BLaER1 treated with 17β-estradiol and CSF1 and Interleukin-3, amounts not matched to agents 10 nM and 100 nM (cell line): ENCODE results near the gene RGS6.
A peak's percentile ranks its signal among the peaks of the same experiment; 100 is the strongest.

Experiments used
- H3K27ac ChIP-seq, 11 experiments: shearing (Covaris generic); formaldehyde crosslinking; 2 replicates each; pipeline ENCODE4 v1.8.1; 2022
- H3K27me3 ChIP-seq, 11 experiments: shearing (Covaris generic); formaldehyde crosslinking; 2 replicates each; pipeline ENCODE4 v1.8.1; 2022
- H3K36me3 ChIP-seq, 11 experiments: shearing (Covaris generic); formaldehyde crosslinking; 2 replicates each; pipeline ENCODE4 v1.8.1; 2022
- H3K4me1 ChIP-seq, 10 experiments: shearing (Covaris generic); formaldehyde crosslinking; 2 replicates each; pipeline ENCODE4 v1.8.1; 2022
- H3K4me2 ChIP-seq, 11 experiments: shearing (Covaris generic); formaldehyde crosslinking; 2 replicates each; pipeline ENCODE4 v1.8.1; 2022
- H3K4me3 ChIP-seq, 10 experiments: shearing (Covaris generic); formaldehyde crosslinking; 2 replicates each; pipeline ENCODE4 v1.8.1; 2022
- H3K9ac ChIP-seq, 11 experiments: shearing (Covaris generic); formaldehyde crosslinking; 2 replicates each; pipeline ENCODE4 v1.8.1; 2022
- H3K9me3 ChIP-seq, 11 experiments: shearing (Covaris generic); formaldehyde crosslinking; replicated peaks in 1 of 11; 2 replicates each; pipeline ENCODE4 v1.8.1; 2022
- H4K20me1 ChIP-seq, 11 experiments: shearing (Covaris generic); formaldehyde crosslinking; 2 replicates each; pipeline ENCODE4 v1.8.1; 2022
- Cebpa-rat ChIP-seq, 11 experiments: shearing (Covaris generic); IDR thresholded peaks; 2 replicates each; pipeline ENCODE4 v1.8.1; 2022

RGS6 gene

DNA sequence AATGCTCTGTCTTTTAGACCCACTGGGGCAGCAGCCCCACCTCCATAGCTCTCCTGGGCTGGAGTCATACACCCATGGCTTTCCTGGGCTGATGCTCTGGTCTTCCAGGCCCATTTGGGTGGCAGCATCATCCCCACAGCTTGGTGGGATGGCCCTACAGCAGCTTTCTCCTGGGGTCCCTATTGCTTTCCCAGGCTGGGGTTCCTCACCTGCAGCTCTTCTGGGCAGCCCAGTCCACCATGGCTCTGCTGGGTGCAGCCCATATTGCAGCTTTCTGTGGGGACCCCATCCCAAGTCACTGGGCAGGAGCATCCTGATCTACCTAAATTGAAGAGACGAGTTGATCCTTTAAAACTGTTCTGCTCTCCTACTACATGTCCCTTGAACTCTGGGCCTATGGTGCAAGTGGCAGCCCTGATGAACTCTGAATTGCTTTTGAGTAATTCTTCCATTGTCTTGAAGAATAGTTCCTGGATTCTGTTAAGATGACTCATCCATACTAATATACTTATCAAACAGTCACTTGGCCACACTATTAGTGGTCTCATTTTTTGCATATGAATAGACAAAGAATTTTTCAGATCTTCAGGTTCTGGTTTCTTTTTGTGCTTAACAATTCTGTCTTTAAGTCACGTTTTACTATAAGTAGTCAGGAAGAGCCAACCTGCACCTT, 571.6 kb downstream of the RGS6 start:
- Histone ChIP-seq H3K9me3 (peaks cover 4 to 22% (median 14%) of the 10 kb centered on the region in 11 experiments; a peak in 15 of 22 replicates), H3K36me3 (no peaks in the 10 kb centered on the region), H3K9ac (no peak overlapping the region), H3K4me2 (no peak overlapping the region), H3K4me3 (no peak overlapping the region), H4K20me1 (no peaks in the 10 kb centered on the region), H3K27ac (no peak overlapping the region), H3K4me1 (peaks cover 0 to 9% (median 0%) of the 10 kb centered on the region in 10 experiments; a peak in 1 of 20 replicates), H3K27me3 (no peaks in the 10 kb centered on the region)
- TF ChIP-seq Cebpa-rat (IDR thresholded peaks at IDR 0.05) = no peak

DNA sequence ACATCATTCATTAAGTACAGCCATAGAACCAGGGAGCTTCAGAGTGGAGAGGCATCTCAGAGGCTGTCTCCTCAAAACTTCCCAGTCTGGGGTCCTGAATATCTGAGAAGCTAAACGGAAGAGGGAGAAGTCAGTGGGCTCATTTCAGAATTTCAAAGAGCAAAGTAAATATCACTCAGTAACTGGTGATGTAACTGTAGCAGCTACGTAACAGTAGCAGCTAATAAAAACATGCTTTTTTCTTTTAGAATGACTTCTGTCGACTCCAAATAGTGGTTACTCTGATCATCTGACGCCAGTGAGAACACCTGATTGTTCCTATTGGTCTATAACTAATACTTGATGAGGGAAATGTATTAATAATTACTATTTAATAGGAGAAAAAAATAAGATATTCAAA, 578.3 kb downstream of the RGS6 start:
- Histone ChIP-seq H4K20me1 (0 out of 22 replicates have a peak, but pooled peaks cover 0 to 6% (median 0%) of the 10 kb centered on the region in 11 experiments), H3K36me3 (no peaks in the 10 kb centered on the region)
- no peak for TF ChIP-seq Cebpa-rat (IDR thresholded peaks at IDR 0.05)

DNA sequence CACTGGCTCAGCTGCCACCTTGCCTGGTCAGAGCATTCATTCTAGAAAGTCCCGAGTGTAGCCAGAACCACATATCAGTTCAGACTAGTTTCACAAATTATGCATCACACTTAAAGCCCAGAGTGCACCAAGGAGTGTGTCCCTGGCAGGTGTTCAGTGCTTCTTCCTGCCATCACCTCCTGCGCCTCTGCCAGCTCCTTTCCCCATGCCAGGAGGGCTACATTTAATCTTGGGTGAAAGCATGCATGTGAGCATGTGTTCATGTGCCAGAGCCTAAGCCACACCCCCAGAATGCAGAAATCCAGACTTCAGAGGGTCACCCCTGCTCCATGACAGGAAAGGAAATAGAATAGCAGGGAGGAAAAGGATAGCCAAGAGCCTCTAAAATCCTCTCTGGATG, 580.1 kb downstream of the RGS6 start:
- H3K4me2 ChIP-seq = no peak overlapping the region
- H3K9me3 ChIP-seq = no peaks in the 10 kb centered on the region
- no peak overlapping the region for H3K27ac ChIP-seq
- H3K36me3 ChIP-seq = no peaks in the 10 kb centered on the region
- H4K20me1 ChIP-seq = 0 out of 22 replicates have a peak, but pooled peaks cover 0 to 6% (median 0%) of the 10 kb centered on the region in 11 experiments
- no peak for TF ChIP-seq Cebpa-rat (IDR thresholded peaks at IDR 0.05)
- H3K4me3 ChIP-seq = no peak overlapping the region
- peaks cover 13 to 27% (median 17%) of the 10 kb centered on the region in 10 experiments for H3K4me1 ChIP-seq
- H3K27me3 ChIP-seq = no peaks in the 10 kb centered on the region
- no peak overlapping the region for H3K9ac ChIP-seq

More for the DNA sequence above, 578.3 kb downstream of the RGS6 start:
- H3K27ac ChIP-seq = no peak overlapping the region
- H3K27me3 ChIP-seq = no peaks in the 10 kb centered on the region
- H3K9ac ChIP-seq = no peak overlapping the region
- H3K4me2 ChIP-seq = no peak overlapping the region
- peaks cover 9 to 22% (median 14%) of the 10 kb centered on the region in 10 experiments for H3K4me1 ChIP-seq
- no peak overlapping the region for H3K4me3 ChIP-seq
- H3K9me3 ChIP-seq = no peaks in the 10 kb centered on the region

DNA sequence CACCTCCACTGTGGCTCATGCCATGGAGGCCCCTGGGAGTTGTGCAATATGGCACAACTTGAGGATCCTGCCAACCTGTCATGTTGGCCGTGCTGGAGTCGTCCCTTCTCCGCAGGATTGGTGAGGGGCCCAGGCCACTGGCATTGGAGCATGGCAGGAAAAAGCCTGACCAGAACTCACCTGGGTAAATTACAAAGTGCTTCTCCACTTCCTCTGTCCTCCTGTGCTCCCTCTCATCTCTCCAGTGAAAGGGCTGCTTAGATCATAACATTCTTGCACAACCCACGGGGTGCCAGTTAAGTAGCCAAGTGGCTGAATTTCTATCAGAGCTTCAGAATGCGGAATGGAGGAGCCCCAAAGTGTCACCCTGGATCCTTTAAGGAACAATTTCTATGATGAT, 580.7 kb downstream of the RGS6 start:
- Histone ChIP-seq H4K20me1 (0 out of 22 replicates have a peak, but pooled peaks cover 0 to 6% (median 0%) of the 10 kb centered on the region in 11 experiments), H3K9ac (no peak overlapping the region), H3K4me3 (no peak overlapping the region), H3K36me3 (no peaks in the 10 kb centered on the region), H3K4me2 (no peak overlapping the region), H3K9me3 (no peaks in the 10 kb centered on the region), H3K27me3 (no peaks in the 10 kb centered on the region), H3K27ac (no peak overlapping the region), H3K4me1 (peaks cover 19 to 33% (median 24%) of the 10 kb centered on the region in 10 experiments)
- TF ChIP-seq Cebpa-rat (IDR thresholded peaks at IDR 0.05) = peak in 1 of 11 experiments; percentile 15; a peak in 1 of 22 replicates

DNA sequence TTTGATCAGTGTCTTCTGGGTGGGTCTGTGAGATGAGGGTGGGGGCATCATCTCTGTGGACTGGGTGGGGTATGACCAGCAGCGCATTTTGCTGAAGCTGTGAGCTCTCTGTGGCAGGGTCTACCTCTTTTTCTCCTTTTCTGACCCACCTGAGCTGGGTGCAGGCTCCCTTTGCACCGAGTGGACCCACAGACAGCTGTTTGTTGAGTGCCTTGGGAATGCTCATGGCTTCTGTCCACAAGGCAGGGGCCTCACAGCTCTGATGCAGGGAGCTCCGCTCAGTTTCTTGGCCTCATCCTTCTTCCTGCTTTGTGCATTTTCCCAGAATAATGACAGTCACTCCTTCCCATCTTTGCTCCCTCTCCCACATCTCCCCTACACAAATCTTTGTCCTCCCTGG, 581.1 kb downstream of the RGS6 start:
- H3K4me2 ChIP-seq = peak overlapping the region in 5 of 11 experiments; percentile 63 to 79 (median 72); a peak in 5 of 22 replicates
- no peak for TF ChIP-seq Cebpa-rat (IDR thresholded peaks at IDR 0.05)
- H3K9me3 ChIP-seq = no peaks in the 10 kb centered on the region
- H3K4me1 ChIP-seq = peaks cover 24 to 37% (median 28%) of the 10 kb centered on the region in 10 experiments
- no peak overlapping the region for H3K4me3 ChIP-seq
- H4K20me1 ChIP-seq = 0 out of 22 replicates have a peak, but pooled peaks cover 0 to 6% (median 0%) of the 10 kb centered on the region in 11 experiments
- H3K9ac ChIP-seq = peak overlapping the region in 2 of 11 experiments; percentile 26 to 36; a peak in 1 of 22 replicates
- H3K27me3 ChIP-seq = no peaks in the 10 kb centered on the region
- no peak overlapping the region for H3K27ac ChIP-seq
- no peaks in the 10 kb centered on the region for H3K36me3 ChIP-seq

DNA sequence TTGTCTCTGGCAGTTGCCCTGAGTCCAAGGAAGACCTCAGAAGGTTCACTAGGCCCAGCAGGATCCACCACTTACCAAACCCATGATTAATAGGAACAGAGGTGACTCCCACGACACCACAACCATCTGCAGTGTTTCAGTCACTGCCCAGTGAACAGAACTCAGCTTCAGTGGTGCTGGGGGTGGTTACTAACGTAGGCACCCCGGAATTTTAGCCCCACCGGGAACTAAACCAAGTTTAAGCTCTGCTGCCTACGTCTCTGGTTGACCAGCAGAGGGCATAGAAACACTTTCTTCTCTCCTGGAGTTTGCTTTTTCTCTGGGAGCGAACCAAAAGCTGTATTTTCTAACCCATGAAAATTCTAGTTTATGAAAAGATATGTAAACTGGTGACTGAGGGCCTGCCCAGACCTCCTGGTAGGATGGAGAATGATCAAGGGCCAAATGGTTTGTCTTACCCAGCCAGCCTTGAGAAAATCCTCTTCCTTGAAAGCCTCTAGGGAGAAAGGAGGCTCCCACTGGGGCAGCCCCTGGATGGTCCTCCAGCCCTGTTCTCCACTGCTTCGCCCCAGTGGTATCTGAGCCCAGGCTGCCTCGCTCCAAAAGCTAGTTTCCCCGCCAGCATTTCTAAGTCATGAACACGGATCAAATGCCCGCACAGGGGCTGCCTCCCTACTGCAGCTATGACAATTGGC, 581.9 kb downstream of the RGS6 start:
- H3K36me3 ChIP-seq = no peaks in the 10 kb centered on the region
- H3K4me1 ChIP-seq = peaks cover 31 to 45% (median 36%) of the 10 kb centered on the region in 10 experiments
- 0 out of 22 replicates have a peak, but pooled peaks cover 0 to 9% (median 0%) of the 10 kb centered on the region in 11 experiments for H4K20me1 ChIP-seq
- H3K9ac ChIP-seq = peak overlapping the region in 6 of 11 experiments; percentile 3 to 36 (median 16); a peak in 6 of 22 replicates
- H3K4me3 ChIP-seq = no peak overlapping the region
- no peak for TF ChIP-seq Cebpa-rat (IDR thresholded peaks at IDR 0.05)
- no peak overlapping the region for H3K27ac ChIP-seq
- H3K27me3 ChIP-seq = no peaks in the 10 kb centered on the region
- H3K4me2 ChIP-seq = peak overlapping the region; percentile 22 to 79 (median 63)
- no peaks in the 10 kb centered on the region for H3K9me3 ChIP-seq

DNA sequence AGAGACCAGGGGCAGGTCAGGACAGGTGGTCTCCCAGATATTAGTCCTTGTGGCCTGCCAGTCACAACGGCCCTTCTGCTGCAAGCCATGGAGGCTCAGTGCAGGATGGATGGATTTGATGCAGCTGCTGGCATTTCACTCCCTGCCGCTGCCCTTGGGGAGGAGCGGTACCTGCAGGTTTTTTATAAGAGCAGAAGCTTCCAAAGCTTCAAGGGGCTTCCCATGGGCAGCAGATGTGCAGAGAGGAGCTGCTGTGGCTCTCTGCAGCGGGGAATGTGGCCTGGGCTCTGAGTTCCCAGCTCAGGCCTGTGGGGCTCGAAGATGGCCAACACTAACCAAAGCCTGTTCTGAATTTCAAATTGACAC, 582.4 kb downstream of the RGS6 start:
- peaks cover 36 to 50% (median 41%) of the 10 kb centered on the region in 10 experiments for H3K4me1 ChIP-seq
- H3K4me3 ChIP-seq = no peak overlapping the region
- no peaks in the 10 kb centered on the region for H3K36me3 ChIP-seq
- H3K27me3 ChIP-seq = no peaks in the 10 kb centered on the region
- H4K20me1 ChIP-seq = 0 out of 22 replicates have a peak, but pooled peaks cover 0 to 9% (median 0%) of the 10 kb centered on the region in 11 experiments
- peaks cover 0 to 2% (median 0%) of the 10 kb centered on the region in 11 experiments; a peak in 4 of 22 replicates for H3K9me3 ChIP-seq
- H3K4me2 ChIP-seq = peak overlapping the region; percentile 22 to 79 (median 63)
- H3K9ac ChIP-seq = peak overlapping the region in 4 of 11 experiments; percentile 3 to 22 (median 8); a peak in 3 of 22 replicates
- no peak for TF ChIP-seq Cebpa-rat (IDR thresholded peaks at IDR 0.05)
- no peak overlapping the region for H3K27ac ChIP-seq

DNA sequence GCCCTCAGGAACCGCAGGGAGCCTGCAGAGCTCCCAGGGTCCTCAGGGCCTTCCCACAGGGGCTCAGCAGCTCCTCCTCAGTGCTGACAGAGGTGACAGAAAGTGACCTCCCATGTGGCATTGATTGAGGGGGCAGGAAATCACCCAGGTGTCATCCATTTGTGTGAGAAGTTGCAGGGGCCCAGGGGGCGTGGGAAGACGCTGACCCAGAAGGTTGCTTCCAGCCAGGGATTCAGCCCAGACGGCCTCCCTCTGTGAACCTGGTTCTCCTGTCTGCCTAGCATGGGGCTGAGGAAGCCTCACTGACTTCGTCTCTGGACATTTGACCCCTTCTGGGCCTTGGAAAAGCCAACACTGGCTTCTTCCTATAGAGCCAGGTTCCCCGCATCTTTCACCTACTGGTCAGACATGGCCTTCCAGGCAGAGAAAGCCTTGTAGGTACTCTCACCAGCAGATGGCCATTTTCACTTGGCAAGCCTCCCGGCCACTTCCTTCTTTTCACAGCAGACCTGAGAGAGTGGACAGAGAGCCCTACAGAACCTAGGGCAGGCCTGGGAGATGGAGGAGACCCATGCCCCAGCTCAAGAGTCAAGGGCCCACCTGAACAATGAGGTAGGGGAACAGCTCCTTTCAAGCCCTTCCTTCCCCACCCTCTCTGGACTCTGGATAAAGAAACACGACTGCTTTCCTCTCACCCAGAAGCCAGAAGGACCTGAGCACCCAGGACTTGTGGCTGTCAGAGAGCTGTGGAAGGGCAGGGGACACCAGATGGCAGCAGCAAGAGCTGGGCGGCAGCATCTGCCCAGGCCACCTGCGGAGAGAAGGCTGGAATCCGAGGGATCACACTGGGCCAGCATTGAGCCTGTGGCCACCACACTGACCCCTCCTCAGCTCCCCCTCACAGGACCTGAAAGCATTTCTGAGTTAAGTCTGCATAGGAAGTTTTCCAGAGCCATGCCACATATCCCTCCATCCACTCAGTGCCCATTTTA, 583.8 kb downstream of the RGS6 start:
- H3K36me3 ChIP-seq = no peaks in the 10 kb centered on the region
- H3K9ac ChIP-seq = no peak overlapping the region
- H3K9me3 ChIP-seq = peaks cover 10 to 16% (median 12%) of the 10 kb centered on the region in 11 experiments; a peak in 16 of 22 replicates
- H3K4me2 ChIP-seq = no peak overlapping the region
- H3K4me3 ChIP-seq = no peak overlapping the region
- 0 out of 22 replicates have a peak, but pooled peaks cover 0 to 9% (median 0%) of the 10 kb centered on the region in 11 experiments for H4K20me1 ChIP-seq
- H3K4me1 ChIP-seq = peaks cover 38 to 55% (median 47%) of the 10 kb centered on the region in 10 experiments
- no peak overlapping the region for H3K27ac ChIP-seq
- no peaks in the 10 kb centered on the region for H3K27me3 ChIP-seq
- no peak for TF ChIP-seq Cebpa-rat (IDR thresholded peaks at IDR 0.05)
